ENCODE measurements around the gene HPD. TPM values are rescaled to one million over a fixed set of nuclear protein-coding genes. Genes with fewer than 3 reads are reported as not detected.

Gene HPD
- total RNA-seq, 4 donors from 2014 or later, result 0.63 to 1.1 TPM; not detected in 2

- peaks cover 0 to 48% (median 46%) of the 10 kb centered on the region in 4 donors for H3K4me1 ChIP-seq
- no peaks in the 10 kb centered on the region for H3K27me3 ChIP-seq
- TF ChIP-seq CTCF (IDR thresholded peaks at IDR 0.05) (peak in 2 of 5 experiments; percentile 17), POLR2A (IDR thresholded peaks at IDR 0.05) (peak; percentile 54 to 62), EP300 (IDR thresholded peaks at IDR 0.05) (peak; percentile 48 to 87)
- peak overlapping the region; percentile 66 to 82 (median 78) for H3K4me3 ChIP-seq
- peak overlapping the region; percentile 99 to 100 (median 100) for H3K27ac ChIP-seq
- 1% methylated on average over 17 to 27 of the region's 84 CpGs for WGBS, 2 donors
- peak; percentile 81 to 90 for DNase-seq (ENCODE audit: low spot score in 2 of 2)
- no peaks in the 10 kb centered on the region for H3K9me3 ChIP-seq
- H3K36me3 ChIP-seq, result peaks cover 0 to 9% (median 0%) of the 10 kb centered on the region in 3 donors
Measured at GRCh38 chr12:121799842-121800693, 58.6 kb downstream of the HPD start.

- H3K36me3 ChIP-seq, result peaks cover 0 to 9% (median 0%) of the 10 kb centered on the region in 3 donors
- H3K27ac ChIP-seq, result peak overlapping the region; percentile 99 to 100 (median 100)
- 17 to 24% methylated on average over 15 to 21 of the region's 30 CpGs for WGBS, 2 donors
- no peaks in the 10 kb centered on the region for H3K27me3 ChIP-seq
- TF ChIP-seq POLR2A (IDR thresholded peaks at IDR 0.05) (peak in 1 of 2 donors; percentile 21), CTCF (IDR thresholded peaks at IDR 0.05) (peak in 2 of 5 experiments; percentile 7 to 12), EP300 (IDR thresholded peaks at IDR 0.05) (peak; percentile 33 to 52)
- peak overlapping the region; percentile 66 to 82 (median 78) for H3K4me3 ChIP-seq
- H3K4me1 ChIP-seq, result peaks cover 0 to 56% (median 52%) of the 10 kb centered on the region in 4 donors
- peak; percentile 52 to 63 for DNase-seq (ENCODE audit: low spot score in 2 of 2)
- no peaks in the 10 kb centered on the region for H3K9me3 ChIP-seq
Measured at GRCh38 chr12:121799156-121799841, 59.4 kb downstream of the HPD start.

- no peaks in the 10 kb centered on the region for H3K27me3 ChIP-seq
- peak overlapping the region; percentile 99 to 100 (median 100) for H3K27ac ChIP-seq
- no peak for DNase-seq (ENCODE audit: low spot score in 2 of 2)
- no peaks in the 10 kb centered on the region for H3K9me3 ChIP-seq
- H3K4me1 ChIP-seq, result peaks cover 0 to 61% (median 53%) of the 10 kb centered on the region in 4 donors
- H3K4me3 ChIP-seq, result peak overlapping the region in 3 of 4 donors; percentile 66 to 82 (median 80)
- H3K36me3 ChIP-seq, result peaks cover 0 to 9% (median 0%) of the 10 kb centered on the region in 3 donors
- TF ChIP-seq CTCF (IDR thresholded peaks at IDR 0.05) (no peak), POLR2A (IDR thresholded peaks at IDR 0.05) (no peak), EP300 (IDR thresholded peaks at IDR 0.05) (no peak)
- 59 to 62% methylated on average over 10 of the region's 10 CpGs for WGBS, 2 donors
Measured at GRCh38 chr12:121798787-121799155, 59.9 kb downstream of the HPD start.

- peaks cover 0 to 67% (median 58%) of the 10 kb centered on the region in 4 donors for H3K4me1 ChIP-seq
Measured at GRCh38 chr12:121797937-121798786, 60.5 kb downstream of the HPD start.

More at GRCh38 chr12:121797937-121798786, 60.5 kb downstream of the HPD start:
- no peaks in the 10 kb centered on the region for H3K9me3 ChIP-seq
- peaks cover 0 to 9% (median 0%) of the 10 kb centered on the region in 3 donors for H3K36me3 ChIP-seq
- H3K4me3 ChIP-seq, result peak overlapping the region in 3 of 4 donors; percentile 5 to 80 (median 66)
- H3K27me3 ChIP-seq, result no peaks in the 10 kb centered on the region
- peak; percentile 41 to 54 for DNase-seq (ENCODE audit: low spot score in 2 of 2)
- 33 to 34% methylated on average over 17 to 18 of the region's 19 CpGs for WGBS, 2 donors
- peak overlapping the region; percentile 99 to 100 (median 100) for H3K27ac ChIP-seq
- TF ChIP-seq EP300 (IDR thresholded peaks at IDR 0.05) (peak in 1 of 2 donors; percentile 29), POLR2A (IDR thresholded peaks at IDR 0.05) (no peak)
